C1 segment of cervical spinal cord (tissue), 14 donors: ENCODE data around the gene COL21A1.
"Not testable (repeated sequence)": the region's sequence is repeated elsewhere in the genome, so short reads cannot be mapped to it uniquely, and the experiment has no call there.

ENCODE experiments used
- DNase-seq, 14 donors: peaks; one replicate each; lab custom pipeline; 2025; lab: John Stamatoyannopoulos, UW

COL21A1 gene

DNA sequence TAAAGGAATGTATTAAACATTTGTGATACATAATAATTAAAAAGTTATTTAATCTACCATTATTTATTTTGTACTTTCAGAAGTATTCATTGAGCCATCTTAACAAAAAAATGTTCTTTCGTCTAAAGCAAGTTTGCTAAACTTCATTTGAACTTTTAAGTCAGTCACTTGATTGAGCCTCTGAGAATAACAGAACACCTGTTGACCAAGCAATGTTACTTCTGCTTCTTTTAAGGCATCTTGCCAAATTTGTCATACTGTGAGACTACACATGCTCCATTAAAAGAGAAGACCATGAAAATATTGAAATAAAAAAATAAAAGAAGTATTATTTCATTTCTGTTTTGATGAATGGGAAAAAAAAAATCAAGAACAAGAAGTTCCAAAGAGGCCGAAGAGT is 230.2 kb downstream of the COL21A1 start:
- no peak for DNase-seq

DNA sequence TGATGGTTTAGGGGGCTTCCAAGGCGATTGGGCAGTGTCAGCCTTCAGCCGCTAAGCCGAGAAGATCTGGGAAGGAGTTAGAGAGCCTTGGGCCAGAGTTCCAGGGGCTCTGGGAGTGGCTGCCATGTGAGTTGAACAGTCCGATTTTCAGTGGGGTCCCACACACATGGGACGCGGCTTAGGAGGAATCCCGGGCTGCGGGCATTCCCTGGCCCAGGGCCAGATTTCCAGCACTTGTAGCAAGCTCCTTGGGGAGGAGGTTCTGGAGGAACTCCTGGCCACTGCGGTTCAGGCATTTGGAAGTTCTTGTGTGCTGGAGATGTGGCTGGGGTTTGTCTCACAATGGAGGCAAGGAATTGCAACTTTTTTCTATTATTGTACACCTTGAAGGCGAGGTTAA is 233.3 kb downstream of the COL21A1 start:
- not testable (repeated sequence) for DNase-seq

GRCh38 chr6:56009636-56010035 is 237.7 kb downstream of the COL21A1 start:
- DNase-seq, result no peak
